Measurements from ENCODE around the gene SYNE1. TPM values are rescaled to one million over a fixed set of nuclear protein-coding genes. Genes with fewer than 3 reads are reported as not detected.

The SYNE1 gene
- total and polyA plus RNA-seq, 7 donors: 6.0 to 74.6 (median 16.5) TPM

GRCh38 chr6:152309648-152310047 is 327.5 kb downstream of the SYNE1 start:
- Histone ChIP-seq H3K27me3 (ENCODE audit: insufficient read depth in 3 of 3, low read length in 2 of 3) (no peaks in the 10 kb centered on the region), H3K4me3 (no peak overlapping the region), H3K36me3 (ENCODE audit: insufficient read depth in 1 of 2, low read depth in 1 of 2) (peaks cover 11 to 83% of the 10 kb centered on the region in 2 donors), H3K9me3 (no peaks in the 10 kb centered on the region), H3K4me1 (no peaks in the 10 kb centered on the region), H3K27ac (no peak overlapping the region)
- ATAC-seq: peak in 1 of 4 donors; percentile 25
- DNase-seq: no peak
- intact Hi-C loops (cut with DNase I): no loop called here
- TF ChIP-seq CTCF (IDR thresholded peaks at IDR 0.05): no peak
- 81 to 87% (median 86%) methylated on average over 6 of the region's 6 CpGs for WGBS, 3 donors

GRCh38 chr6:152309006-152309405 is 328.2 kb downstream of the SYNE1 start:
- Histone ChIP-seq H3K4me1 (no peaks in the 10 kb centered on the region), H3K4me3 (no peak overlapping the region), H3K36me3 (ENCODE audit: insufficient read depth in 1 of 2, low read depth in 1 of 2) (peaks cover 11 to 80% of the 10 kb centered on the region in 2 donors), H3K27me3 (ENCODE audit: insufficient read depth in 3 of 3, low read length in 2 of 3) (no peaks in the 10 kb centered on the region), H3K27ac (no peak overlapping the region), H3K9me3 (no peaks in the 10 kb centered on the region)
- DNase-seq (no peak), ATAC-seq (no peak)
- TF ChIP-seq CTCF (IDR thresholded peaks at IDR 0.05): no peak
- intact Hi-C loops (cut with DNase I): no loop called here
- 75 to 98% (median 96%) methylated on average over 3 of the region's 3 CpGs for WGBS, 3 donors

GRCh38 chr6:152308306-152308705 is 328.9 kb downstream of the SYNE1 start:
- no peak for TF ChIP-seq CTCF (IDR thresholded peaks at IDR 0.05)
- intact Hi-C loops (cut with DNase I): no loop called here
- 80 to 86% (median 85%) methylated on average over 5 of the region's 5 CpGs for WGBS, 3 donors
- no peak overlapping the region for H3K4me3 ChIP-seq
- no peaks in the 10 kb centered on the region for H3K4me1 ChIP-seq
- DNase-seq (no peak), ATAC-seq (no peak)
- no peaks in the 10 kb centered on the region for H3K9me3 ChIP-seq
- H3K36me3 ChIP-seq (ENCODE audit: insufficient read depth in 1 of 2, low read depth in 1 of 2): peaks cover 11 to 80% of the 10 kb centered on the region in 2 donors
- no peaks in the 10 kb centered on the region for H3K27me3 ChIP-seq (ENCODE audit: insufficient read depth in 3 of 3, low read length in 2 of 3)
- H3K27ac ChIP-seq: no peak overlapping the region

- Histone ChIP-seq H3K9me3 (no peaks in the 10 kb centered on the region), H3K4me3 (no peak overlapping the region), H3K27me3 (ENCODE audit: insufficient read depth in 3 of 3, low read length in 2 of 3) (no peaks in the 10 kb centered on the region), H3K27ac (no peak overlapping the region), H3K36me3 (ENCODE audit: insufficient read depth in 1 of 2, low read depth in 1 of 2) (peaks cover 8 to 67% of the 10 kb centered on the region in 2 donors), H3K4me1 (peaks cover 6% of the 10 kb centered on the region)
- no peak for DNase-seq
- no peak for TF ChIP-seq CTCF (IDR thresholded peaks at IDR 0.05)
- intact Hi-C loops (cut with DNase I): no loop called here
- ATAC-seq: no peak
- 71 to 77% (median 72%) methylated on average over 1 of the region's 1 CpG for WGBS, 3 donors
Observed at GRCh38 chr6:152305672-152306071, 331.5 kb downstream of the SYNE1 start.
